Panc1 (cell line): ENCODE data around the gene S100A7.

ENCODE experiments used
- CTCF ChIP-seq: fragments of 450-650 bp; IDR thresholded peaks from 2 replicates; pipeline ENCODE4 v1.5.1; 2017; ENCODE audit warnings: mild to moderate bottlenecking
- REST ChIP-seq, 2 experiments: IDR thresholded peaks; 2 replicates each; pipeline ENCODE4 v1.6.1; 2011 to 2012; ENCODE audit warnings: low read depth in 2 of 2, control low read depth in 1 of 2, low read length in 1 of 2, mild to moderate bottlenecking in 1 of 2, moderate library complexity in 1 of 2; ENCODE audit not compliant: insufficient read depth in 1 of 2
- TCF7L2 ChIP-seq: IDR thresholded peaks from 2 replicates; pipeline ENCODE4 v1.6.1; 2011; ENCODE audit warnings: mild to moderate bottlenecking, low read depth, low read length, inconsistent platforms

- no peak for TF ChIP-seq CTCF
- no peak for TF ChIP-seq REST (IDR thresholded peaks at IDR 0.05; ENCODE audit: insufficient read depth in 1 of 2, low read depth in 2 of 2, low read length in 1 of 2)
- no peak for TF ChIP-seq TCF7L2
These were observed at the start of gene S100A7 for GRCh38 chr1:153460551-153460950.
